ENCODE results near the gene CPPED1.

CPPED1 gene

GRCh38 chr16:12678983-12679382 is 124.7 kb downstream of the CPPED1 start:
- DNase-seq: no peak

DNA sequence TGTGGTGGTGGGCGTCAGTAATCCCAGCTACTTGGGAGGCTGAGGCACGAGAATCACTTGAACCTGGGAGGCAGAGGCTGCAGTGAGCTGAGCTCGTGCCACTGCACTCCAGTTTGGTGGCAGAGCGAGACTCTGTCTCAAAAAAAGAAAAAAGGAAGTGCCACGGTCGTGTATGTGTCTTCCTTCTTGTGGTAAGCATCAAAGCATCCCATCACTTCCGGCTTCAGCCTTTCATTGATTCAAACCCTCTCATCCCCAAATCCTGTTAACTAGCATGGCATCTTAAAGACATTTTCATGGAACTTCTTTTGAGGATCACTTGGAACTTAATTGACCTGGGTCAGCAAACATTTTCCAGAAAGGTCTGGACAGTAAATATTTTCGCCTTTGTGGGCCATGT is 126.2 kb downstream of the CPPED1 start:
- no peak for DNase-seq

DNA sequence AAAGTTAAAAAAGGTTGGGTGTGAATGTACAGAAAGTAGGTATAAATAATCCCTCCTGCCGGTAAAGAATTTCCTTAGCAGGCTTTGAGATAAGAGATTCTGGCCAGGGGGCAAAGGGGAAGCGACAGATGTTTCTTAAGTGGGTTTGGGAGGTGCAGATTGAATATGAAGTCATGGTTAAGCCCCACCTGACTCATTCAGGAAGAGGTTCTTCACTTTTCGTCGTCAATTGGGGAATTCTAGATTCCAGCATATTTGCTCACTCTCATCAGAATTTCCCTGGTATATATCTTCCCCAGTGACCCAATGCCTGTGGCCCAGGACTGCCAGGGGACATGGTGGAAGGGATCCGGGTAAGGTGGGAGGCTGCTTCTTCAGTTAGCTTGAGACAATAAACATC is 127.8 kb downstream of the CPPED1 start:
- no peak for DNase-seq

GRCh38 chr16:12675046-12675445 is 128.6 kb downstream of the CPPED1 start:
- DNase-seq: no peak

DNA sequence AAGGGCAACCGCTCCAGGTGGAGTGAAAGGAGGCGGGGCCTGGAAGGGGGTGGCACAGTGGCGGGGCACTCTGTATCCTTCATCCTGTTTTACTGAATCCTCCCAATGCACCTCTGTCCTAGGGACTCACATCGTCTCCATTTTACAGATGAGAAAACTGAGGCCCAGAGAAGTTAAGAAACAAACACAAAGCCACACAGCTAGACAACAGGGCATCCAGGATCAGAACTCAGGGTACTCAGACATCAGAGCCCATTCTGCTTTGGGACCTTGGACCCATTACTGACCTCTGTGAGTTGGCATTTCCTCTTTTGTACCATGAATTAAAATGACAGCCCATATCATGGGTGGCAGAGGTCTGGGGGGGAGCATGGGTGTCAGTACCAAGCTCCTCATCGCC is 129.2 kb downstream of the CPPED1 start:
- DNase-seq: no peak

DNA sequence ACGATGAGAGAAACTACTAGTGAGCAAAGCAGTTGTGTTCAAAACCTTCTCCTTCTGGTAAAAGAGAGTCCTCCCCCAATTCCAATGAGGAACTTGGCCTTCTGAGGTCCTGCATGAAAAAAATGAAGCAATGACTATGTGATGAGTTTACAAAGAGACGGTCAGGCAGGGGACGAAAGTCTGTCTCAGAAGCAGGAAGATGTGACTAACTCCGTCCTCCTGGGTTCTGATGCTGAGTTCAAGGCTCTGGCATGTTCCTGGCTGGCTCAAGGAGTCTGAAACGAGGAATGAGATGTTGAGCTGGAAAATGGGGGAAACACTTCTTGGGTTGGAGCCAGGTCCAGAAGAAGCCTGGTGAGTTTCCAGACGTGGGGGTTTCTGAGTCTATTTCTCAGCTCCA is 129.6 kb downstream of the CPPED1 start:
- DNase-seq: no peak

- DNase-seq: no peak
Observed at GRCh38 chr16:12673466-12673865, 130.2 kb downstream of the CPPED1 start.

DNA sequence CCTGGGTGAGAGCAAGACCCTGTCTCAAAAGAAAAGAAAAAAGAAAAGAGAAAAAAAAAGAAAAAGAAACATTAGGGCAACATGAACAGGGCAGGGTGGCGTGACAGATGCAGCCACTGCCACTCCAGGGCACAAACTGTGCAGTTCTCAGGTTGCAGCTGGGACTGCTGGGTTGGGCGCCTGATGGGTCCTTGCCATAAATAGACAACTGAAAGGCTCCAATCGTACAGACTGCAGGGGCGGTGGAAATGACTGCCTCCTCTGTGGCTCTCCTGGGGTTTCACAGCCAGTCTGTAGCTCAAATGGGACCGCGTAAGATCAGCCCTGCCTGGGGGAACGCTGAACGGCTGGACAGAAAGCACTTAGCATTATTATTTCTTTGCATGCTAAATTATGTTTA is 130.7 kb downstream of the CPPED1 start:
- no peak for DNase-seq

DNA sequence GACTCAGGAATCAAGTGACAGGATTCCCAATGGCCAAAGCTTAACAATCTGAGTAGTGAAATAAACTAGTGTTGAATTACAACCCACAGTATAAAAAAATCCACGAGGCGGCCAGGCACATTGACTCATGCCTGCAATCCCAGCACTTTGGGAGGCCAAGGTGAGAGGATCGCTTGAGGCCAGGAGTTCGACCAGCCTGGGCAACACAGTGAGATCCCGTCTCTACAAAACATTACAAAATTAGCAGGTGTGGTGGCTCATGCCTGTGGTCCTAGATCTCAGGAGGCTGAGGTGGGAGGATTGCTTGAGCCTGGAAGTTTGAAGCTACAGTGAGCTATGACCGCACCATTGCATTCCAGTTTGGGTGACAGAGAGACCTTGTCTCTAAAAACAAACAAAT is 133.8 kb downstream of the CPPED1 start:
- no peak for DNase-seq

DNA sequence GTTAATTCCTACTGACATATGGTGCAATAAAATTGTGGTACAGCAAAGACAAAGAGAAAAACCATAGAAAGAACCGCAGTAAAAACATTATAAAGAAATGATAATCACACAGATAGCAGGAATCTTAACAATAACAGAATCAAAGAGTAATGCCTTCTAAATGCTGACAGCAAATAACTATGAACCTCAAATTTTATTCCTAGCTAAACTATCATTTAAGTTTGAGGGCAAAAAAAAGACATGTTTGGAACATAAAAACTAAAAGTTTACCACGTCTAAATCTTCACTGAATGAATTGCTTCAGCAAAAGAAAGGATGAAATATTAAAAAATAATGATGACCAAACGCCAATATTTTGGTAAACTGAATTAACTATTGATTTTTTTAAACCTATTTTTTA is 135.8 kb downstream of the CPPED1 start:
- no peak for DNase-seq

GRCh38 chr16:12664164-12664733 is 139.4 kb downstream of the CPPED1 start:
- no peak for DNase-seq

DNA sequence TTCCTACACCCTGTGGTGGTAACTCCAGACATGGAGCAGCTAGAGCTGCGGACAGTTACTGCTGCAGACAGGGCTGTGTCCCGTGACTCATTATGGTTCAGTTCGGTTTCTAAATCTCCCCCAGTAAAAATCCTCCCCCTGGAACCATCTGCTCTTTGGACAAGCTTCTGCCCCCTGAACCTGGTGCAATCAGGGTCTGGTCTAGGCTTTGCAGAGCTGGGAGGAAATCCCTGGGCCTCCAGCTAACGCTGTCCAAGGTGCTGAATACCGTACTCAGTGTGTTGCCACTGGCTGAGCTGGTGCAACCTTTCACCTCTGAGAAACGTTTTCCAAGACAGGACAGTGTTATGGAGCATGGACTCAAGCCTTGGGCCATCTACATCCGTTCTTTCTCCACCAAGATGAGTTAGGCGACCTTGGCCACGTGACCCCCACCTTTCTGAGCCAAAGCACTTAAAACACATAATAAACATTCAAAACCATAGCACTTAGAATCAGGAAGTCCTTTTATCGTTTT is 142.0 kb downstream of the CPPED1 start:
- DNase-seq: no peak

DNA sequence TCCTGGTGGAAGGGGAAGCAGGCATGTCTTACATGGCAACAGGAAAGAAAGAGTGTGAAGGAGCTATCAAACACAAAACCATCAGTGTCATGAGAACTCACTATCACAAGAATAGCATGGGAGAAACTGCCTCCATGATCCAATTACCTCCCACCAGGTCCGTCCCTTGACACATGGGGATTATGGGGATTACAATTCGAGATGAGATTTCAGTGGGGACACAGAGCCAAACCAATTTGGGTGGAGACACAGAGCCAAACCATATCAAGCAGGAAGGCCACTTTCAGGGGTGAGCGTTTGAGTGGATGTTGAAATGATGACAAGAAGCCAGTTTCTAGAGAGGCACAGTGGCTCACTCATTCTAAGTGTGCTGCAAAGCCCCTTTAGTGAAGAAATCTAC is 143.8 kb downstream of the CPPED1 start:
- no peak for DNase-seq

GRCh38 chr16:12658506-12658905 is 145.2 kb downstream of the CPPED1 start:
- no peak for DNase-seq

GRCh38 chr16:12655537-12655936 is 148.2 kb downstream of the CPPED1 start:
- no peak for DNase-seq

- no peak for DNase-seq
Observed at GRCh38 chr16:12653820-12654392, 149.8 kb downstream of the CPPED1 start.

DNA sequence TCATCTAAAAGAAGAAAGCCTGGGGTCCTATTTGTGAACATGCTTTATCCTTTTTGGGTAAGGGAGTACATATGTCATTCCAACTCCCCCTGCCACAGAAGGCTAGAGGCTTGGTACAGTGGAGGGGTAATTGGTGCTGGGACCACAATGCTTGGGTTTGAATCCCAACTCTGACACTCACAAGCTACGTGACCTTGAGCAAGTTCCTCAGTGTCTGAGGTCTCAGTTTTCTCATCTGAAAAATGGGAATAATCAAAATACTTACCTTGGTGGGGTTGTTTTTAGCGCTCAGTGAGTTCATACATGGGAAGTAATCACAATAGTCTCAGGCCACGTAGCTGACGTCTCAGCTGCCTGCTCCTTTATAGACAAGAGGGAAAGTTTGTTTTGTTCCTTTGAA is 150.8 kb downstream of the CPPED1 start:
- no peak for DNase-seq

GRCh38 chr16:12651765-12652512 is 151.7 kb downstream of the CPPED1 start:
- DNase-seq: no peak

- DNase-seq: no peak
Observed at GRCh38 chr16:12649356-12649755, 154.3 kb downstream of the CPPED1 start.

GRCh38 chr16:12646490-12647274 is 157.0 kb downstream of the CPPED1 start:
- no peak for DNase-seq

- DNase-seq: no peak
Observed at GRCh38 chr16:12646098-12646489, 157.6 kb downstream of the CPPED1 start.

DNA sequence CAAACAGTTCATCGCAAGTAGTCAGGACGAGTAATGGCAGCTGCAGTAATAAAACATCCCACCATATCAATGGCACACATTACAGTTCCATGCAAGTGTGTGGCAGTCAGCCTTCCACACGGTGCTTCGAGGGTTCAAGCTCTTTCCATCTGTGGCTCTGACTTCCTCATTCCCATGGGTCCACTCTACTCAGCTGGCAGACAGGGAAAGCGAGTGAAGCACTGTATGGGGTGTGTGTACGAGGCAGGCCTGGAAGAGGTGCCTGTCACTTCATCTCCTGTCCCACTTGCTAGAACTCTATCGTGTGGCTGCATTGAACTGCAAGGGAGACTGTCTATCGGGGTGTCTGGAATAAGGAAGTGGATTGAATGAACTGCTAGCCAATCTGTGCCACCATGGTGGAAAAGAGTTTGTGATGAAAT is 160.6 kb downstream of the CPPED1 start:
- DNase-seq: no peak

DNA sequence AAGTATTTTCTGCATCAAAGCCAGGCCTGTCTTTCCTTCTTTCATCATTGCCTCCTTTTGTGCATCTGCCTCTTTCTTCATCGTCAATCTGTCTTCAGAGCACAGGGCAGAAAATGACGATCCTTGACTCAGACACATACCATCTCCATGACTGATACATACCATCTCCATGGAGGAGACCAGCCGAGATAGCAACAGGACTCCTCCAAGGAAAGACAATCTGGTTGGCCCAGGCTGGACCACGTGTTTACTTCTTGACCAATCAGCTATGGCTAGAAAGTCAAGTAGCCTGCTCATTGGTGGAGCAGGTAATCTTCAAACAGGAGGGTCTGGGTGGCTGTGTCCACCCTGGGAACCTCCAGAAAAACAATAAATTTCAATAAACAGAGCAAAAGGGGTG is 164.6 kb downstream of the CPPED1 start:
- no peak for DNase-seq

- no peak for DNase-seq
Observed at GRCh38 chr16:12637002-12637401, 166.7 kb downstream of the CPPED1 start.
